SK-N-SH (cell line): ENCODE data around the gene CCP110. TPM values are rescaled to one million over a fixed set of nuclear protein-coding genes. Genes with fewer than 3 reads are reported as not detected.

Source experiments
- CTCF ChIA-PET: fragments of 300-600, 350-600 bp; formaldehyde crosslinking; extraction: SDS; loops from one replicate; lab custom pipeline; 2021; lab: Yijun Ruan, JAX
- POLR2A ChIA-PET: fragments of 350-600 bp; sonication (Branson Sonifier 250); formaldehyde crosslinking; extraction: SDS; loops from one replicate; lab custom pipeline; 2020; ENCODE audit warnings: antibody characterized with exemption, inconsistent platforms; lab: Yijun Ruan, JAX
- DNase-seq: peaks from one replicate; pipeline ENCODE4 v3.0.0; 2012
- H2AFZ ChIP-seq: fragments of 200-600 bp; sonication (generic); 2 replicates; pipeline ENCODE4 v1.8.1; 2016; ENCODE audit warnings: antibody characterized with exemption, mild to moderate bottlenecking, low read depth
- H3F3A ChIP-seq: fragments of 200-600 bp; sonication (generic); replicated peaks from 2 replicates; pipeline ENCODE3; 2016; ENCODE audit warnings: antibody characterized with exemption, mild to moderate bottlenecking; ENCODE audit not compliant: insufficient read depth
- H3K27ac ChIP-seq, 2 experiments: fragments of 200-500 bp in 1 of 2; fragments of 200-600 bp in 1 of 2; sonication (Bioruptor generic) in 1 of 2; sonication (generic), shearing (Covaris generic) in 1 of 2; 2 replicates each; pipeline versions ENCODE4 v1.5.1 to v1.6.1; 2014 to 2016; ENCODE audit warnings: low read depth in 2 of 2, inconsistent platforms in 1 of 2, low read length in 1 of 2, mild to moderate bottlenecking in 1 of 2, mixed read lengths in 1 of 2
- H3K27me3 ChIP-seq: fragments of 200-600 bp; sonication (generic), shearing (Covaris generic); 2 replicates; pipeline ENCODE4 v1.6.1; 2016; ENCODE audit warnings: mixed run types; ENCODE audit not compliant: insufficient read depth
- H3K36me3 ChIP-seq, 2 experiments: fragments of 200-500 bp in 1 of 2; fragments of 200-600 bp in 1 of 2; sonication (Bioruptor generic) in 1 of 2; sonication (generic) in 1 of 2; replicated peaks in 1 of 2; 2 replicates each; pipeline versions ENCODE3 to v1.5.1; 2014 to 2016; ENCODE audit warnings: low read length in 1 of 2, mild to moderate bottlenecking in 1 of 2; ENCODE audit not compliant: insufficient read depth in 2 of 2, control insufficient read depth in 1 of 2
- H3K4me1 ChIP-seq, 2 experiments: fragments of 200-500 bp in 1 of 2; fragments of 200-600 bp in 1 of 2; sonication (Bioruptor generic) in 1 of 2; sonication (generic), shearing (Covaris generic) in 1 of 2; 2 replicates each; pipeline versions ENCODE4 v1.5.1 to v1.6.1; 2014 to 2016; ENCODE audit warnings: low read depth in 1 of 2, low read length in 1 of 2, mixed run types in 1 of 2; ENCODE audit not compliant: insufficient read depth in 2 of 2, control insufficient read depth in 1 of 2
- H3K4me2 ChIP-seq: fragments of 200-600 bp; sonication (generic), shearing (Covaris generic); 2 replicates; pipeline ENCODE4 v1.6.1; 2017; ENCODE audit warnings: mixed run types
- H3K4me3 ChIP-seq, 2 experiments: fragments of 200-500 bp in 1 of 2; fragments of 200-600 bp in 1 of 2; sonication (Bioruptor generic) in 1 of 2; sonication (generic), shearing (Covaris generic) in 1 of 2; 2 replicates each; pipeline versions ENCODE4 v1.5.1 to v1.8.1; 2014 to 2016; ENCODE audit warnings: low read depth in 2 of 2, inconsistent platforms in 1 of 2, low read length in 1 of 2, mild to moderate bottlenecking in 1 of 2, mixed read lengths in 1 of 2, moderate library complexity in 1 of 2
- H3K79me2 ChIP-seq: fragments of 200-600 bp; sonication (generic); 2 replicates; pipeline ENCODE4 v1.8.1; 2017; ENCODE audit warnings: mild to moderate bottlenecking; ENCODE audit not compliant: insufficient read depth
- H3K9ac ChIP-seq: fragments of 200-600 bp; sonication (generic); 2 replicates; pipeline ENCODE4 v1.6.1; 2017; ENCODE audit warnings: mixed run types
- H3K9me2 ChIP-seq: fragments of 200-600 bp; sonication (generic); 2 replicates; pipeline ENCODE4 v1.6.1; 2017; ENCODE audit warnings: mixed run types
- H3K9me3 ChIP-seq: fragments of 200-600 bp; sonication (generic); 2 replicates; pipeline ENCODE4 v1.6.1; 2017; ENCODE audit warnings: mixed run types, mild to moderate bottlenecking, moderate library complexity
- H4K20me1 ChIP-seq: fragments of 200-600 bp; sonication (generic); 2 replicates; pipeline ENCODE4 v1.6.1; 2017; ENCODE audit warnings: mild to moderate bottlenecking, mixed run types; ENCODE audit not compliant: insufficient read depth
- NFIC ChIP-seq: IDR thresholded peaks from 2 replicates; pipeline ENCODE4 v1.4.0; 2012; ENCODE audit warnings: borderline replicate concordance
- NRF1 ChIP-seq: IDR thresholded peaks from 2 replicates; pipeline ENCODE4 v1.6.1; 2012; ENCODE audit warnings: low read depth, mild to moderate bottlenecking, low read length
- RAD21 ChIP-seq: IDR thresholded peaks from 2 replicates; pipeline ENCODE4 v1.6.1; 2012; ENCODE audit warnings: mild to moderate bottlenecking, low read length
- SMC3 ChIP-seq: IDR thresholded peaks from 2 replicates; pipeline ENCODE4 v1.6.1; 2012; ENCODE audit warnings: low read depth, low read length, improper control_type of control experiment
- TCF12 ChIP-seq: IDR thresholded peaks from 2 replicates; pipeline ENCODE4 v1.4.0; 2012
- TEAD4 ChIP-seq: IDR thresholded peaks from 2 replicates; pipeline ENCODE4 v1.4.0; 2012; ENCODE audit warnings: mild to moderate bottlenecking, borderline replicate concordance; ENCODE audit not compliant: insufficient read depth
- WGBS: methylation state at CpG from one replicate; pipeline ENCODE4 v1.1.6; 2017; ENCODE audit warnings: low lambda C conversion rate; 5-methylcytosine and 5-hydroxymethylcytosine counted together
- polyA plus RNA-seq, 3 experiments: library from polyadenylated mRNA; depleted of rRNA; stranded (reverse); fragments of >200 nt; gene quantifications; 2 replicates each; pipeline ENCODE4 v1.2.3, GENCODE V29; 2012
- TF ChIP-seq, protein P1 (sequence below): IDR thresholded peaks from 2 replicates; pipeline ENCODE4 v1.6.1; 2012; ENCODE audit warnings: mild to moderate bottlenecking, low read depth, low read length, moderate library complexity
- TF ChIP-seq, protein P2 (sequence below): IDR thresholded peaks from 2 replicates; pipeline ENCODE4 v1.4.0; 2012; ENCODE audit warnings: low read depth, borderline replicate concordance
- TF ChIP-seq, protein P3 (sequence below): fragments of 200-600 bp; sonication (generic); IDR thresholded peaks from 2 replicates; pipeline ENCODE4 v1.6.1; 2017; ENCODE audit warnings: antibody characterized with exemption, mild to moderate bottlenecking, moderate library complexity

Gene CCP110
- polyA plus RNA-seq, 1 of the 3 experiments (the other 2 are of a cell fraction), result 5.4 TPM

DNA sequence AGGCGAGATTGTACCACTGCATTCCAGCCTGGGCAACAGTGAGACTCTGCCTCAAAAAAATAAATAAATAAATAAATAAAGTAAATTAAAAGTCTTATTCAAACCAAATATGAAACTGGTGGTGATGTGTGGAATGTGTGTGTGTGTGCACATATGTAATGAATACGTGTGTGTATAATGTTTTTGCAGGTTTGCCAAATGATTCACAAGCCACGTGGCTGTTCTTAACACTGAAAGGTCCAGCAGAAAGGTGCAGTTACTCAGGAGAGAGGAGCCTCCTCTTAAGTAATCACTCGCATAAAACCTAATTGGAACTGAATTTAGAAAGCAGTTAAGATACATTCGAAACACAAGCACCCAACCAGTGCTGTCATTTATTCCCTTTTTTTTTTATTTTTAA, 24.7 kb upstream of the CCP110 start:
- no peaks in the 10 kb centered on the region for H3F3A ChIP-seq
- H3K79me2 ChIP-seq, result no peaks in the 10 kb centered on the region
- no peak overlapping the region for H3K9ac ChIP-seq
- no peaks in the 10 kb centered on the region for H3K9me3 ChIP-seq
- CTCF ChIA-PET, result interaction anchor here (1.0 kb wide), 1 partner anchor 111 kb away, joined by 3 read pairs; no protein-coding TSS in a partner anchor
- H3K9me2 ChIP-seq, result no peaks in the 10 kb centered on the region
- H3K4me1 ChIP-seq, result no peaks in the 10 kb centered on the region
- H3K4me3 ChIP-seq, result no peak overlapping the region
- H3K4me2 ChIP-seq, result no peak overlapping the region
- no peaks in the 10 kb centered on the region for H3K27me3 ChIP-seq
- TF ChIP-seq, protein P1, sequence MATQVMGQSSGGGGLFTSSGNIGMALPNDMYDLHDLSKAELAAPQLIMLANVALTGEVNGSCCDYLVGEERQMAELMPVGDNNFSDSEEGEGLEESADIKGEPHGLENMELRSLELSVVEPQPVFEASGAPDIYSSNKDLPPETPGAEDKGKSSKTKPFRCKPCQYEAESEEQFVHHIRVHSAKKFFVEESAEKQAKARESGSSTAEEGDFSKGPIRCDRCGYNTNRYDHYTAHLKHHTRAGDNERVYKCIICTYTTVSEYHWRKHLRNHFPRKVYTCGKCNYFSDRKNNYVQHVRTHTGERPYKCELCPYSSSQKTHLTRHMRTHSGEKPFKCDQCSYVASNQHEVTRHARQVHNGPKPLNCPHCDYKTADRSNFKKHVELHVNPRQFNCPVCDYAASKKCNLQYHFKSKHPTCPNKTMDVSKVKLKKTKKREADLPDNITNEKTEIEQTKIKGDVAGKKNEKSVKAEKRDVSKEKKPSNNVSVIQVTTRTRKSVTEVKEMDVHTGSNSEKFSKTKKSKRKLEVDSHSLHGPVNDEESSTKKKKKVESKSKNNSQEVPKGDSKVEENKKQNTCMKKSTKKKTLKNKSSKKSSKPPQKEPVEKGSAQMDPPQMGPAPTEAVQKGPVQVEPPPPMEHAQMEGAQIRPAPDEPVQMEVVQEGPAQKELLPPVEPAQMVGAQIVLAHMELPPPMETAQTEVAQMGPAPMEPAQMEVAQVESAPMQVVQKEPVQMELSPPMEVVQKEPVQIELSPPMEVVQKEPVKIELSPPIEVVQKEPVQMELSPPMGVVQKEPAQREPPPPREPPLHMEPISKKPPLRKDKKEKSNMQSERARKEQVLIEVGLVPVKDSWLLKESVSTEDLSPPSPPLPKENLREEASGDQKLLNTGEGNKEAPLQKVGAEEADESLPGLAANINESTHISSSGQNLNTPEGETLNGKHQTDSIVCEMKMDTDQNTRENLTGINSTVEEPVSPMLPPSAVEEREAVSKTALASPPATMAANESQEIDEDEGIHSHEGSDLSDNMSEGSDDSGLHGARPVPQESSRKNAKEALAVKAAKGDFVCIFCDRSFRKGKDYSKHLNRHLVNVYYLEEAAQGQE, result no peak
- no peak for TF ChIP-seq TEAD4
- TF ChIP-seq NRF1, result no peak
- H2AFZ ChIP-seq, result no peak overlapping the region
- DNase-seq, result no peak
- peaks cover 19 to 22% of the 10 kb centered on the region in 2 experiments for H3K36me3 ChIP-seq
- no peak overlapping the region for H3K27ac ChIP-seq
- POLR2A ChIA-PET, result interaction anchor here (0.6 kb wide), 1 partner anchor 1429 kb away, joined by 4 read pairs; no protein-coding TSS in a partner anchor
- WGBS, result 92% methylated on average over 5 of the region's 5 CpGs
- no peaks in the 10 kb centered on the region for H4K20me1 ChIP-seq

- CTCF ChIA-PET, result interaction anchor here (1.0 to 1.1 kb wide), 2 partner anchors 111 to 112 kb away, joined by 3 read pairs; no protein-coding TSS in a partner anchor
- Histone ChIP-seq H3K9me3 (no peaks in the 10 kb centered on the region), H3K27me3 (no peaks in the 10 kb centered on the region), H3K9ac (no peak overlapping the region), H3K4me2 (no peak overlapping the region), H3F3A (no peaks in the 10 kb centered on the region), H3K27ac (no peak overlapping the region)
- TF ChIP-seq NFIC, result no peak
- TF ChIP-seq, all 33 proteins: peak for 0
- H3K36me3 ChIP-seq, result peaks cover 21 to 27% of the 10 kb centered on the region in 2 experiments
- H3K4me3 ChIP-seq, result no peak overlapping the region
- H3K79me2 ChIP-seq, result no peaks in the 10 kb centered on the region
- 96% methylated on average over 3 of the region's 3 CpGs for WGBS
- no peak for DNase-seq
- H3K9me2 ChIP-seq, result no peaks in the 10 kb centered on the region
- H3K4me1 ChIP-seq, result no peaks in the 10 kb centered on the region
- no peaks in the 10 kb centered on the region for H4K20me1 ChIP-seq
- POLR2A ChIA-PET, result no interaction called here
- no peak overlapping the region for H2AFZ ChIP-seq
These were observed 24.3 kb upstream of the CCP110 start for GRCh38 chr16:19499481-19499880.

DNA sequence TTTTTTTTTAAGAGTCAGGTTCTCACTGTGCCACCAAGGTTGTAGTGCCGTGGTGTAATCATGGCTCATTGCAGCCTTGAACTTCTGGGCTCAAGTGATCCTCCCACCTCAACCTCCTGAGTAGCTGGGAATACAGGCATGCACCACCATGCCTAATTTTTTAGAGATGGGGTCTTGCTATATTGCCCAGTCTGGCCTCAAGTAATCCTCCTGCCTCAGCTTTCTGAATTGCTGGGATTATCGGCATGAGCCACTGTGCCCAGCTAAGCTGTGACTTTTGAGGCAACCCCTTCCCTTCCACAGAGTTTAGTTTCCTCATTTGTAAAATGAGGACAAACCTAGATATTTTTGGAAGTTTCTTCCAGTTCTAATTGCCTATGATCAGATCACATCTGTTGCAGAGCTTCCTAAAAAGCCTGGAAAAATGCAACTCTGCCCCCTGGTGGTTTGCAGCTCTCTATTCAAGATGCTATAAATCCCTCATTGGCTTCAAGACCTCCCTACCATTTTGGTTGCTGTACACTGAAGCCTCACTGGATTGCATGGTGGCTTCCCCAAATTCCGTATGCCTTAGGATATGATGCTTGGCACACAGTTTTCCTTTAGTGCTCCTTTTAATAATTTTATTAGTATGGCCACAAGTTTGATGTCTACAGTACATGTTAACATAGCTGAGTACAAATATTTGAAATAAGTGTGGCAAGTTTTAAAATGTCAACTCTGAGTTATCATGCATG, 21.2 kb upstream of the CCP110 start:
- Histone ChIP-seq H3K36me3 (peaks cover 28 to 42% of the 10 kb centered on the region in 2 experiments), H2AFZ (no peak overlapping the region), H4K20me1 (peaks cover 9% of the 10 kb centered on the region; the same call in 1 of the 2 replicates), H3K9me3 (no peaks in the 10 kb centered on the region), H3K27ac (no peak overlapping the region), H3K9me2 (no peaks in the 10 kb centered on the region), H3K79me2 (no peaks in the 10 kb centered on the region), H3K4me3 (no peak overlapping the region), H3K27me3 (no peaks in the 10 kb centered on the region), H3K4me2 (no peak overlapping the region), H3K9ac (no peak overlapping the region), H3F3A (no peaks in the 10 kb centered on the region), H3K4me1 (no peaks in the 10 kb centered on the region)
- ChIA-PET POLR2A (interaction anchor here (0.6 kb wide), 1 partner anchor 108 kb away, joined by 3 read pairs; no protein-coding TSS in a partner anchor), CTCF (interaction anchor here (0.6 to 8.6 kb wide), 44 partner anchors 9 to 527 kb away, joined by 3 to 82 read pairs (median 4); partner anchors contain the start of genes TMC5 and TMC7)
- WGBS, result 77% methylated on average over 3 of the region's 3 CpGs
- peak; percentile 66 for DNase-seq
- TF ChIP-seq, protein P2, sequence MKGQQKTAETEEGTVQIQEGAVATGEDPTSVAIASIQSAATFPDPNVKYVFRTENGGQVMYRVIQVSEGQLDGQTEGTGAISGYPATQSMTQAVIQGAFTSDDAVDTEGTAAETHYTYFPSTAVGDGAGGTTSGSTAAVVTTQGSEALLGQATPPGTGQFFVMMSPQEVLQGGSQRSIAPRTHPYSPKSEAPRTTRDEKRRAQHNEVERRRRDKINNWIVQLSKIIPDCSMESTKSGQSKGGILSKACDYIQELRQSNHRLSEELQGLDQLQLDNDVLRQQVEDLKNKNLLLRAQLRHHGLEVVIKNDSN, result no peak
- TF ChIP-seq, protein P3, sequence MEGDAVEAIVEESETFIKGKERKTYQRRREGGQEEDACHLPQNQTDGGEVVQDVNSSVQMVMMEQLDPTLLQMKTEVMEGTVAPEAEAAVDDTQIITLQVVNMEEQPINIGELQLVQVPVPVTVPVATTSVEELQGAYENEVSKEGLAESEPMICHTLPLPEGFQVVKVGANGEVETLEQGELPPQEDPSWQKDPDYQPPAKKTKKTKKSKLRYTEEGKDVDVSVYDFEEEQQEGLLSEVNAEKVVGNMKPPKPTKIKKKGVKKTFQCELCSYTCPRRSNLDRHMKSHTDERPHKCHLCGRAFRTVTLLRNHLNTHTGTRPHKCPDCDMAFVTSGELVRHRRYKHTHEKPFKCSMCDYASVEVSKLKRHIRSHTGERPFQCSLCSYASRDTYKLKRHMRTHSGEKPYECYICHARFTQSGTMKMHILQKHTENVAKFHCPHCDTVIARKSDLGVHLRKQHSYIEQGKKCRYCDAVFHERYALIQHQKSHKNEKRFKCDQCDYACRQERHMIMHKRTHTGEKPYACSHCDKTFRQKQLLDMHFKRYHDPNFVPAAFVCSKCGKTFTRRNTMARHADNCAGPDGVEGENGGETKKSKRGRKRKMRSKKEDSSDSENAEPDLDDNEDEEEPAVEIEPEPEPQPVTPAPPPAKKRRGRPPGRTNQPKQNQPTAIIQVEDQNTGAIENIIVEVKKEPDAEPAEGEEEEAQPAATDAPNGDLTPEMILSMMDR, result peak; percentile 81
- TF ChIP-seq, protein P1, result no peak
- TF ChIP-seq SMC3 (peak; percentile 66), RAD21 (peak; percentile 78), TCF12 (no peak)
